Measurements from ENCODE around the gene ELAVL1.
"Not testable (repeated sequence)": the region's sequence is repeated elsewhere in the genome, so short reads cannot be mapped to it uniquely, and the experiment has no call there.

The ELAVL1 gene

GRCh38 chr19:8030960-8031359, 25.5 kb upstream of the ELAVL1 start:
- Mint-ChIP-seq H3K27me3 (peaks cover 2% of the 10 kb centered on the region), H3K9me3 (no peaks in the 10 kb centered on the region), H3K36me3 (no peaks in the 10 kb centered on the region), H3K27ac (no peak overlapping the region), H3K4me3 (no peak overlapping the region), H3K4me1 (no peaks in the 10 kb centered on the region)

- no peaks in the 10 kb centered on the region for H3K4me1 Mint-ChIP-seq
- no peaks in the 10 kb centered on the region for H3K36me3 Mint-ChIP-seq
- no peak overlapping the region for H3K27ac Mint-ChIP-seq
- no peak overlapping the region for H3K4me3 Mint-ChIP-seq
- H3K27me3 Mint-ChIP-seq, result no peaks in the 10 kb centered on the region
- H3K9me3 Mint-ChIP-seq, result no peaks in the 10 kb centered on the region
Observed at GRCh38 chr19:8028951-8029491, 23.6 kb upstream of the ELAVL1 start.

DNA sequence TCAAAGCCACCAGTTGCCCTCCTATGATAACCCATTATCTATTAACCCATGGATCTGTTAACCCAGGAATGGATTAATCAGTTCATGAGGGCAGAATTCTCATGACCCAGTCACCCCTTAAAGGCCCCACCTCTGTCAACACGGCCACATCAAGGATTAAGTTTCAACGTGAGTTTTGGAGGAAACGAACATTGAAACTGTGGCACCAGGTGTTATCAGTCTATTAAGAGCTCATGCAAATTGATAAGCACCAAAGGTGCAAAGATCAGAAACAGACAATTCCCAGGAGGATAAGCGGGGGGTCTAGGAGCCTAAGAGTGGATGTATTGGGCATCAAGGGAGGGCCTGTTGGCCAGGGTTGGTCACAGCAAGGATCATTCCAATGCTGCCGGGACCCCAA, 19.9 kb upstream of the ELAVL1 start:
- Mint-ChIP-seq H3K9me3 (no peaks in the 10 kb centered on the region), H3K27ac (no peak overlapping the region), H3K4me3 (no peak overlapping the region), H3K4me1 (no peaks in the 10 kb centered on the region), H3K36me3 (no peaks in the 10 kb centered on the region), H3K27me3 (no peaks in the 10 kb centered on the region)

GRCh38 chr19:8024256-8024655, 18.8 kb upstream of the ELAVL1 start:
- H3K4me3 Mint-ChIP-seq, H3K36me3 Mint-ChIP-seq, H3K27ac Mint-ChIP-seq, H3K4me1 Mint-ChIP-seq, H3K27me3 Mint-ChIP-seq, H3K9me3 Mint-ChIP-seq: not testable (repeated sequence)

DNA sequence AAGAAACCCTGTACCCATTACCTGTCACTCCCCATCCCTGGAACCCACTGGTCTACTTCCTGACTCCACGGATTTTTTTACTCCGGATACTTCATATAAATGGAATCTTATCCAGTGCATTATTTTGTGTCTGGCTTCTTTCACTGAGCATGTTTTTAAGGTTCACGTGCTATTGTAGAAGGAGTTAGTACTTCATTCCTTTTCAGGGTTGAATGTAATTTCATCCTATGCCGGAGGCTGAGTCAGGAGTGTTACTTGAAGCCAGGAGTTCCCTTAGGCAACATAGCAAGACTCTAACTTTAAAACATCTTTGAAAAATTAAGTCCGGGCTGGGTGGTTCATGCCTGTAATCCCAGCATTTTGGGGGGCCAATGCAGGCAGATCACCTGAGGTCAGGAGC, 17.9 kb upstream of the ELAVL1 start:
- no peaks in the 10 kb centered on the region for H3K36me3 Mint-ChIP-seq
- H3K9me3 Mint-ChIP-seq, result no peaks in the 10 kb centered on the region

DNA sequence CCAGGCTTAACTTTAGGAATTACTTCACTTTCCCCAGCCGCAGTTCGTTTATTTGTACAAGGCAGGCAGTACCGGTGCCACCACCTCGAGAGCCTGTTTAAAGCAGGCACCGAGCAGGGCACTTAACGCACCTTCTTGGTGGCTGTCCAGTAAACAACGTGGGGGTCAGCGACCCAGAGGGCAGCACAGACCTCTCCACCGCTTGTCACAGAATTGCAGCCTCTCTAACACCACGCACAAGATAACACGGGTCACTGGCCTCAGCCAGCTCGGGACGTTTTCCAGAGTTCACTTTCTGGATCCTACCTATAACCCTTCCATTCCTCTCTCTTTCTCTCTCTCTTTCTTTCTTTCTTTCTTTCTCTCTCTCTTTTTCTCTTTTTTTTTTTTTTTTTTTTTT, 16.8 kb upstream of the ELAVL1 start:
- no peak overlapping the region for H3K4me3 Mint-ChIP-seq
- no peak overlapping the region for H3K27ac Mint-ChIP-seq
- no peaks in the 10 kb centered on the region for H3K27me3 Mint-ChIP-seq
- peaks cover 9% of the 10 kb centered on the region for H3K4me1 Mint-ChIP-seq
- no peaks in the 10 kb centered on the region for H3K36me3 Mint-ChIP-seq
- H3K9me3 Mint-ChIP-seq, result no peaks in the 10 kb centered on the region

More for the DNA sequence above, 17.9 kb upstream of the ELAVL1 start:
- H3K27ac Mint-ChIP-seq, result no peak overlapping the region
- no peaks in the 10 kb centered on the region for H3K4me1 Mint-ChIP-seq
- H3K27me3 Mint-ChIP-seq, result no peaks in the 10 kb centered on the region
- H3K4me3 Mint-ChIP-seq, result no peak overlapping the region

- Mint-ChIP-seq H3K27me3 (no peaks in the 10 kb centered on the region), H3K27ac (no peak overlapping the region), H3K9me3 (no peaks in the 10 kb centered on the region), H3K4me3 (no peak overlapping the region), H3K4me1 (peaks cover 9% of the 10 kb centered on the region), H3K36me3 (no peaks in the 10 kb centered on the region)
Observed at GRCh38 chr19:8021374-8021773, 15.9 kb upstream of the ELAVL1 start.

DNA sequence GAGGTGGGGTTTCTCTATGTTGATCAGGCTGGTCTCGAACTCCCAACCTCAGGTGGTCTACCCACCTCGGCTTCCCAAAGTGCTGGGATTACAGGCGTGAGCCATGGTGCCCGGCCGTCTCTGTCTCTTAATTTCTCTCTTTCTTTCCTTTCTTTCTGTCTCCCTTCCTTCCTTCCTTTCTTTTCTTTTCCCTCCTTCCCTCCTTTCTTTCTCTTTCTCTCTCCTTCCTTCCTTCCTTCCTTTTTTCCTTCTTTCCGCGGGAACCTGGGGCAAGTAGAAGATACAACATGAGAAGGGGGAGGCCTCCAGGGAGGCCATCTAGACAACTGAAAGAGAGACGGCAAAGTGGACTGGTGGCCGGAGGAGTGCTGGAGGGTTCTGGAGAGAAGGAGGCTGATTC, 15.2 kb upstream of the ELAVL1 start:
- H3K36me3 Mint-ChIP-seq, result no peaks in the 10 kb centered on the region
- H3K27ac Mint-ChIP-seq, result no peak overlapping the region
- no peaks in the 10 kb centered on the region for H3K9me3 Mint-ChIP-seq
- no peaks in the 10 kb centered on the region for H3K27me3 Mint-ChIP-seq
- peaks cover 9% of the 10 kb centered on the region for H3K4me1 Mint-ChIP-seq
- no peak overlapping the region for H3K4me3 Mint-ChIP-seq

GRCh38 chr19:8017808-8018207, 12.4 kb upstream of the ELAVL1 start:
- Mint-ChIP-seq H3K4me3 (no peak overlapping the region), H3K27ac (no peak overlapping the region), H3K9me3 (no peaks in the 10 kb centered on the region), H3K27me3 (no peaks in the 10 kb centered on the region), H3K4me1 (peaks cover 9% of the 10 kb centered on the region), H3K36me3 (no peaks in the 10 kb centered on the region)

- H3K4me3 Mint-ChIP-seq, result peak overlapping the region; percentile 96
Observed at GRCh38 chr19:8004723-8005513, 523 bp downstream of the ELAVL1 start.

GRCh38 chr19:8004001-8004400, 1.4 kb downstream of the ELAVL1 start:
- peaks cover 2% of the 10 kb centered on the region for H3K36me3 Mint-ChIP-seq
- H3K4me1 Mint-ChIP-seq, result peaks cover 49% of the 10 kb centered on the region
- no peaks in the 10 kb centered on the region for H3K27me3 Mint-ChIP-seq
- H3K9me3 Mint-ChIP-seq, result no peaks in the 10 kb centered on the region
- peak overlapping the region; percentile 96 for H3K4me3 Mint-ChIP-seq
- no peak overlapping the region for H3K27ac Mint-ChIP-seq

More at GRCh38 chr19:8004723-8005513, 523 bp downstream of the ELAVL1 start:
- H3K27me3 Mint-ChIP-seq, result no peaks in the 10 kb centered on the region
- H3K36me3 Mint-ChIP-seq, result peaks cover 2% of the 10 kb centered on the region
- H3K4me1 Mint-ChIP-seq, result peaks cover 44% of the 10 kb centered on the region
- peak overlapping the region; percentile 62 for H3K27ac Mint-ChIP-seq
- H3K9me3 Mint-ChIP-seq, result no peaks in the 10 kb centered on the region

GRCh38 chr19:8001995-8002849, 3.2 kb downstream of the ELAVL1 start:
- Mint-ChIP-seq H3K27ac (peak overlapping the region; percentile 82), H3K9me3 (no peaks in the 10 kb centered on the region), H3K4me3 (peak overlapping the region; percentile 85), H3K4me1 (peaks cover 62% of the 10 kb centered on the region), H3K36me3 (peaks cover 2% of the 10 kb centered on the region), H3K27me3 (no peaks in the 10 kb centered on the region)

DNA sequence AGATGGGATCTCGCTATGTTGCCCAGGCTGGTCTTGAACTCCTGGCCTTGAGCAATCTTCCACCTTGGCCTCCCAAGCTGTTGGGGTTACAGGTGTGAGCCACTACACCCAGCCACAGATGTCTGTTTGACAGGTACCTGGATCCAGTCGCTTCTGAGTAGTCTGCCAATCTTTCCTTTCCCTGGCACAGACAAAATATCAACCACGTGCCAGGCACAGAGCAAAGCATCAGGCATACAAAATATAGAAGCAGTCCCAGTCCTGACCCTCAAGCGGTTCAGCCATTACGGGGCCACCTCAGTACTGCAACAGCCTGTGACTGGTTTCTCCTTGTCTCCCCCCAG, 3.8 kb downstream of the ELAVL1 start:
- Mint-ChIP-seq H3K4me1 (peaks cover 68% of the 10 kb centered on the region), H3K36me3 (peaks cover 2% of the 10 kb centered on the region)

GRCh38 chr19:8000298-8001038, 5.0 kb downstream of the ELAVL1 start:
- no peak overlapping the region for H3K4me3 Mint-ChIP-seq
- peaks cover 2% of the 10 kb centered on the region for H3K36me3 Mint-ChIP-seq
- no peaks in the 10 kb centered on the region for H3K9me3 Mint-ChIP-seq
- H3K4me1 Mint-ChIP-seq, result peaks cover 76% of the 10 kb centered on the region
- H3K27me3 Mint-ChIP-seq, result no peaks in the 10 kb centered on the region
- H3K27ac Mint-ChIP-seq, result no peak overlapping the region

More for the DNA sequence above, 3.8 kb downstream of the ELAVL1 start:
- Mint-ChIP-seq H3K9me3 (no peaks in the 10 kb centered on the region), H3K27ac (no peak overlapping the region), H3K4me3 (no peak overlapping the region), H3K27me3 (no peaks in the 10 kb centered on the region)

- H3K27ac Mint-ChIP-seq, result no peak overlapping the region
- no peaks in the 10 kb centered on the region for H3K27me3 Mint-ChIP-seq
- no peaks in the 10 kb centered on the region for H3K9me3 Mint-ChIP-seq
- H3K4me1 Mint-ChIP-seq, result peaks cover 83% of the 10 kb centered on the region
- H3K36me3 Mint-ChIP-seq, result peaks cover 2% of the 10 kb centered on the region
- no peak overlapping the region for H3K4me3 Mint-ChIP-seq
Observed at GRCh38 chr19:7999376-7999775, 6.1 kb downstream of the ELAVL1 start.

Data from activated naive CD4-positive, alpha-beta T cell treated with anti-CD3 and anti-CD28 coated beads, Interleukin-2, amount 50 U/mL, for 24 hours (primary cell).